ENCODE results near the gene BPIFB6.

DNA sequence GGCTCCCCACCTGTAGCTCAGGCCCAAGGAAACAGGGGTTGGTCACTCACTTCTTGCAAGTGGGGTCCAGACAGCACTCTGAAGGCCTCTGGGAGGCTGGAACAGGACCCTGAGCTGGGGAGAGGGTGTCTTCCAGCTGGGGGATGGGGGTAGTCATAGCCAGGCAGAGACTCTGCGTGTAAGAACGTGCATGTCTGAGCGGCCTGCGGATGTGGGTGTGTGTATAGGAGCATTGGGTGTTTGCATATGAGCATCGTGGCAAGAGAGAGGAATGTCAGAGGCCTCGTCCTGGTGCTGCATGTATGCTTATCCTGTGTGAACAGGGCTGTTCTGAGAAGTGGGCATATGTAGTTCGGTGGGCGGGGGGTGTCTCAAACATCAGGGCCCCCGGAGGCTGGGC, 34.3 kb downstream of the BPIFB6 start:
- TF ChIP-seq, protein P1, sequence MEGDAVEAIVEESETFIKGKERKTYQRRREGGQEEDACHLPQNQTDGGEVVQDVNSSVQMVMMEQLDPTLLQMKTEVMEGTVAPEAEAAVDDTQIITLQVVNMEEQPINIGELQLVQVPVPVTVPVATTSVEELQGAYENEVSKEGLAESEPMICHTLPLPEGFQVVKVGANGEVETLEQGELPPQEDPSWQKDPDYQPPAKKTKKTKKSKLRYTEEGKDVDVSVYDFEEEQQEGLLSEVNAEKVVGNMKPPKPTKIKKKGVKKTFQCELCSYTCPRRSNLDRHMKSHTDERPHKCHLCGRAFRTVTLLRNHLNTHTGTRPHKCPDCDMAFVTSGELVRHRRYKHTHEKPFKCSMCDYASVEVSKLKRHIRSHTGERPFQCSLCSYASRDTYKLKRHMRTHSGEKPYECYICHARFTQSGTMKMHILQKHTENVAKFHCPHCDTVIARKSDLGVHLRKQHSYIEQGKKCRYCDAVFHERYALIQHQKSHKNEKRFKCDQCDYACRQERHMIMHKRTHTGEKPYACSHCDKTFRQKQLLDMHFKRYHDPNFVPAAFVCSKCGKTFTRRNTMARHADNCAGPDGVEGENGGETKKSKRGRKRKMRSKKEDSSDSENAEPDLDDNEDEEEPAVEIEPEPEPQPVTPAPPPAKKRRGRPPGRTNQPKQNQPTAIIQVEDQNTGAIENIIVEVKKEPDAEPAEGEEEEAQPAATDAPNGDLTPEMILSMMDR (IDR thresholded peaks at IDR 0.05 in 8 of 11, conservative IDR thresholded peaks at IDR 0.05 in 3 of 11), result no peak
- TF ChIP-seq POLR2AphosphoS5 (IDR thresholded peaks at IDR 0.05), result no peak
- TF ChIP-seq POLR2A (IDR thresholded peaks at IDR 0.05), result no peak
